Measurements from ENCODE around the gene KRT72.

DNA sequence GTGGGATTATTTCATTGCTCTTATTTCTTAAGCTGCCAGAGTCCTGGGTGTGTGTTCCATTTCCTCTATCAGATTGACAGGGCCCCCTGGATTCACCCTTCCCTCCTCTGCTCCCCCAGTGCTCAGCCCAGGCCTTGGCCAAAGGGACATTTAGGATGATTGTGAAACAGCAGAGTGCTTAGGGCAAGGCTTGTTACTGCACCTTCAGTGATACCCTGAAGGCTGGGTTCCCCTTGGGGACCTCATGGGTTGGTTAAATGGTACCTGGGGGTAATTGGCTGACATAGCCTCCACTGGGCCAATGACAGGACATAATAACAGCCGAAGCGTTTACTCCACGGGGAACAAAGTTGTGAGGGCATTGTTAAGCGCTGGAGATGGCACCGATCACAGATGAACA lies 1.3 kb upstream of the KRT72 start:
- no peak for TF ChIP-seq EP300 (IDR thresholded peaks at IDR 0.05)
- TF ChIP-seq, protein P1, sequence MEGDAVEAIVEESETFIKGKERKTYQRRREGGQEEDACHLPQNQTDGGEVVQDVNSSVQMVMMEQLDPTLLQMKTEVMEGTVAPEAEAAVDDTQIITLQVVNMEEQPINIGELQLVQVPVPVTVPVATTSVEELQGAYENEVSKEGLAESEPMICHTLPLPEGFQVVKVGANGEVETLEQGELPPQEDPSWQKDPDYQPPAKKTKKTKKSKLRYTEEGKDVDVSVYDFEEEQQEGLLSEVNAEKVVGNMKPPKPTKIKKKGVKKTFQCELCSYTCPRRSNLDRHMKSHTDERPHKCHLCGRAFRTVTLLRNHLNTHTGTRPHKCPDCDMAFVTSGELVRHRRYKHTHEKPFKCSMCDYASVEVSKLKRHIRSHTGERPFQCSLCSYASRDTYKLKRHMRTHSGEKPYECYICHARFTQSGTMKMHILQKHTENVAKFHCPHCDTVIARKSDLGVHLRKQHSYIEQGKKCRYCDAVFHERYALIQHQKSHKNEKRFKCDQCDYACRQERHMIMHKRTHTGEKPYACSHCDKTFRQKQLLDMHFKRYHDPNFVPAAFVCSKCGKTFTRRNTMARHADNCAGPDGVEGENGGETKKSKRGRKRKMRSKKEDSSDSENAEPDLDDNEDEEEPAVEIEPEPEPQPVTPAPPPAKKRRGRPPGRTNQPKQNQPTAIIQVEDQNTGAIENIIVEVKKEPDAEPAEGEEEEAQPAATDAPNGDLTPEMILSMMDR (IDR thresholded peaks at IDR 0.05) = no peak
